Epithelial cell of esophagus (primary cell): ENCODE results near the gene DNER.
"Not testable (repeated sequence)": the region's sequence is repeated elsewhere in the genome, so short reads cannot be mapped to it uniquely, and the experiment has no call there.

ENCODE experiments used
- DNase-seq: peaks from one replicate; pipeline ENCODE4 v3.0.0; 2010; ENCODE audit warnings: low read depth
- H3K4me3 ChIP-seq: 2 replicates; pipeline ENCODE4 v1.5.1; 2011; ENCODE audit warnings: mild to moderate bottlenecking, low read length, control low read depth
- CTCF ChIP-seq: IDR thresholded peaks from 2 replicates; pipeline ENCODE4 v1.5.1; 2011; ENCODE audit warnings: low read depth, mild to moderate bottlenecking, low read length, control low read depth, inconsistent platforms; ENCODE audit not compliant: insufficient read depth; ENCODE audit errors: missing control alignments

The DNER gene

GRCh38 chr2:229344151-229344551 is 370.2 kb downstream of the DNER start:
- no peak for TF ChIP-seq CTCF
- peak; percentile 95 for DNase-seq
- H3K4me3 ChIP-seq, result no peak overlapping the region

- H3K4me3 ChIP-seq, result peak overlapping the region; percentile 19
Measured at GRCh38 chr2:229343661-229344060, 370.7 kb downstream of the DNER start.

GRCh38 chr2:229342376-229342775 is 372.0 kb downstream of the DNER start:
- peak; percentile 76 for DNase-seq
- peak; percentile 81 for TF ChIP-seq CTCF
- no peak overlapping the region for H3K4me3 ChIP-seq

More at GRCh38 chr2:229343661-229344060, 370.7 kb downstream of the DNER start:
- peak; percentile 92 for DNase-seq
- peak; percentile 27 for TF ChIP-seq CTCF

GRCh38 chr2:229340086-229340760 is 374.1 kb downstream of the DNER start:
- no peak overlapping the region for H3K4me3 ChIP-seq
- TF ChIP-seq CTCF, result no peak
- no peak for DNase-seq

- no peak overlapping the region for H3K4me3 ChIP-seq
- TF ChIP-seq CTCF, result no peak
- DNase-seq, result no peak
Measured at GRCh38 chr2:229339618-229340017, 374.7 kb downstream of the DNER start.

- H3K4me3 ChIP-seq, DNase-seq: not testable (repeated sequence)
Measured at GRCh38 chr2:229339171-229339570, 375.2 kb downstream of the DNER start.

- no peak overlapping the region for H3K4me3 ChIP-seq
- no peak for TF ChIP-seq CTCF
- DNase-seq, result no peak
Measured at GRCh38 chr2:229335877-229336346, 378.4 kb downstream of the DNER start.
